Astrocyte (in vitro differentiated cells and primary cell): ENCODE results near the gene FBXO48. TPM values are rescaled to one million over a fixed set of nuclear protein-coding genes. Genes with fewer than 3 reads are reported as not detected.

Experiments
- DNase-seq: peaks from one replicate; pipeline ENCODE4 v3.0.0-alpha.2; 2010; ENCODE audit warnings: low read depth
- FAIRE-seq: peaks from 2 replicates; lab custom pipeline; 2011; peaks lifted over from hg19 to GRCh38; lab: Jason Lieb, UNC
- H2AFZ ChIP-seq: 2 replicates; pipeline ENCODE4 v1.6.0; 2012; ENCODE audit warnings: low read depth, low read length, inconsistent platforms
- H3K27ac ChIP-seq: 2 replicates; pipeline ENCODE4 v1.5.1; 2011; ENCODE audit warnings: low read depth, low read length, inconsistent platforms
- H3K27me3 ChIP-seq: 2 replicates; pipeline ENCODE4 v1.6.0; 2011; ENCODE audit warnings: low read length, inconsistent platforms; ENCODE audit not compliant: insufficient read depth
- H3K36me3 ChIP-seq: 2 replicates; pipeline ENCODE4 v1.5.1; 2011; ENCODE audit warnings: low read length, inconsistent platforms; ENCODE audit not compliant: insufficient read depth
- H3K4me1 ChIP-seq: 2 replicates; pipeline ENCODE4 v1.5.1; 2011; ENCODE audit warnings: low read length, inconsistent platforms; ENCODE audit not compliant: insufficient read depth
- H3K4me2 ChIP-seq: 2 replicates; pipeline ENCODE4 v1.6.0; 2012; ENCODE audit warnings: low read length, inconsistent platforms
- H3K4me3 ChIP-seq: 2 replicates; pipeline ENCODE4 v1.5.1; 2011; ENCODE audit warnings: low read depth, mild to moderate bottlenecking, low read length, inconsistent platforms; ENCODE audit not compliant: insufficient read depth
- H3K79me2 ChIP-seq: 2 replicates; pipeline ENCODE4 v1.6.0; 2012; ENCODE audit warnings: mild to moderate bottlenecking, low read length, inconsistent platforms; ENCODE audit not compliant: insufficient read depth
- H3K9ac ChIP-seq: 2 replicates; pipeline ENCODE4 v1.6.0; 2012; ENCODE audit warnings: mild to moderate bottlenecking, low read length, inconsistent platforms
- H3K9me3 ChIP-seq: 2 replicates; pipeline ENCODE4 v1.5.1; 2012; ENCODE audit warnings: low read depth, mild to moderate bottlenecking, low read length, inconsistent platforms; ENCODE audit not compliant: insufficient read depth
- H4K20me1 ChIP-seq: 2 replicates; pipeline ENCODE4 v1.6.0; 2012; ENCODE audit warnings: low read length, inconsistent platforms; ENCODE audit not compliant: insufficient read depth
- H3K27ac Mint-ChIP-seq: one replicate; pipeline ENCODE4 v1.8.0; 2021; ENCODE audit warnings: mild to moderate bottlenecking, mixed read lengths; ENCODE audit not compliant: unreplicated experiment
- H3K27me3 Mint-ChIP-seq: one replicate; pipeline ENCODE4 v1.8.0; 2021; ENCODE audit warnings: low read depth, mixed read lengths; ENCODE audit not compliant: unreplicated experiment
- H3K36me3 Mint-ChIP-seq: one replicate; pipeline ENCODE4 v1.8.0; 2021; ENCODE audit warnings: low read depth, mixed read lengths; ENCODE audit not compliant: unreplicated experiment
- H3K4me1 Mint-ChIP-seq: one replicate; pipeline ENCODE4 v1.8.0; 2021; ENCODE audit warnings: low read depth, mixed read lengths; ENCODE audit not compliant: unreplicated experiment
- H3K4me3 Mint-ChIP-seq: one replicate; pipeline ENCODE4 v1.8.0; 2021; ENCODE audit warnings: mild to moderate bottlenecking, moderate library complexity, mixed read lengths; ENCODE audit not compliant: unreplicated experiment
- H3K9me3 Mint-ChIP-seq: one replicate; pipeline ENCODE4 v1.8.0; 2021; ENCODE audit warnings: mild to moderate bottlenecking, mixed read lengths; ENCODE audit not compliant: unreplicated experiment
- EZH2 ChIP-seq: IDR thresholded peaks from 2 replicates; pipeline ENCODE4 v1.6.1; 2012; ENCODE audit warnings: mild to moderate bottlenecking, low read length, inconsistent platforms; ENCODE audit not compliant: insufficient read depth
- total RNA-seq: library from RNA; stranded (reverse); gene quantifications from 2 replicates; pipeline ENCODE4 v1.2.1, GENCODE V29; 2021
- TF ChIP-seq, protein P1 (sequence below): IDR thresholded peaks from 2 replicates; pipeline ENCODE4 v1.5.1; 2011; ENCODE audit warnings: low read depth, mild to moderate bottlenecking, inconsistent platforms, low read length, moderate library complexity; ENCODE audit not compliant: insufficient read depth

FBXO48 gene
- total RNA-seq, 1 donor from 2014 or later: 0.54 TPM

DNA sequence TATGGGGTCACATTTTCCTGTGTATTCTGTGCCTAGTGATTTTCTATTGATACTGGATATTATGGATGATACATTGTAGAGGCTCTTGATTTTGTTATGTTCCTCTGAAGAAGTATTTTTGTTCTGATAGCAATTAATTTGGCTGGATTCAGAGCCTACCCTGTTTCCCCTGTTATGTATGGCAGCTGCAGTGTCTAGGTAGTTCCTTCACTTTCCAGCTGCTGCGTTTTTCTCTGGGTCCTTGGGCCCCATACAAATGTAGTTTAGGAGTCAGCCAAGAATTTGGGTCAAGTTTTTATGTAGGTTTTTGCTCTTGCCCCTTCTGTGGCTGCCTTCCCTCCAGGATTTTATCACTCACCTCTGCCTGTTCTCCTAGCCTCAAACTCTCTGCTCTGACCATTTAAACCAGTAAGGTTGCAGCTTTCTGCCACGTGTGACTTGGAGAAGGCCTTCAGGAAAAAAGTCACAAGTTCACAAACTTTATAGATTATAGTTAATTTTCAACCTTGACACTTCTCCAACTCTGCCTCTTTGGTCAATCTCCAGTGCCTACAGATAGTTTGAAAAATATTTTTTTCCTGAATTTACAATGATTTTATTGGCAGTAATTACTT is 47.3 kb upstream of the FBXO48 start:
- no peaks in the 10 kb centered on the region for H3K4me1 Mint-ChIP-seq
- no peak for FAIRE-seq

DNA sequence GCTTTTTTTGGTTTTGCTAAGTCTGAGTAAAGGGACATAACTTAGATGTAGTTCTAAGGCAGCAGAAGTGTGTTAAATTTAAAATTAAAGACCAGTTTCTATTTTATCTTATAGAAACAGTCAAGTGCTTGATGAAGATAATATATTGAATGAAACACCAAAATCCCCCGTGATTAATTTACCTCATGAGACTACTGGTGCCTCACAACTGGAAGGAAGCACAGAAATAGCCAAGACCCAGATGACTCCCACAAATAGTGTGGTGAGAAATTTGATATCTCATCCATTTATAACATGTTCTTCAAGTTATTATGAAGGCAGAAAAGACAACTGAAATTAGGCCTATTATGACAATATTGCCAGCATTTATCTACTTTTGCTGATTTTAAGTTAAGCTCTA is 45.9 kb upstream of the FBXO48 start:
- H3K9me3 ChIP-seq: no peaks in the 10 kb centered on the region
- H2AFZ ChIP-seq: no peak overlapping the region
- Mint-ChIP-seq H3K27me3 (no peaks in the 10 kb centered on the region), H3K4me1 (no peaks in the 10 kb centered on the region), H3K9me3 (peaks cover 3% of the 10 kb centered on the region), H3K36me3 (peaks cover 2% of the 10 kb centered on the region), H3K4me3 (no peak overlapping the region), H3K27ac (no peak overlapping the region)
- H3K27ac ChIP-seq: no peak overlapping the region
- FAIRE-seq: no peak
- H3K27me3 ChIP-seq: no peaks in the 10 kb centered on the region
- no peak overlapping the region for H3K4me3 ChIP-seq
- no peak overlapping the region for H3K9ac ChIP-seq
- no peaks in the 10 kb centered on the region for H3K4me1 ChIP-seq
- H4K20me1 ChIP-seq: no peaks in the 10 kb centered on the region
- no peak overlapping the region for H3K4me2 ChIP-seq
- TF ChIP-seq EZH2: no peak
- TF ChIP-seq, protein P1, sequence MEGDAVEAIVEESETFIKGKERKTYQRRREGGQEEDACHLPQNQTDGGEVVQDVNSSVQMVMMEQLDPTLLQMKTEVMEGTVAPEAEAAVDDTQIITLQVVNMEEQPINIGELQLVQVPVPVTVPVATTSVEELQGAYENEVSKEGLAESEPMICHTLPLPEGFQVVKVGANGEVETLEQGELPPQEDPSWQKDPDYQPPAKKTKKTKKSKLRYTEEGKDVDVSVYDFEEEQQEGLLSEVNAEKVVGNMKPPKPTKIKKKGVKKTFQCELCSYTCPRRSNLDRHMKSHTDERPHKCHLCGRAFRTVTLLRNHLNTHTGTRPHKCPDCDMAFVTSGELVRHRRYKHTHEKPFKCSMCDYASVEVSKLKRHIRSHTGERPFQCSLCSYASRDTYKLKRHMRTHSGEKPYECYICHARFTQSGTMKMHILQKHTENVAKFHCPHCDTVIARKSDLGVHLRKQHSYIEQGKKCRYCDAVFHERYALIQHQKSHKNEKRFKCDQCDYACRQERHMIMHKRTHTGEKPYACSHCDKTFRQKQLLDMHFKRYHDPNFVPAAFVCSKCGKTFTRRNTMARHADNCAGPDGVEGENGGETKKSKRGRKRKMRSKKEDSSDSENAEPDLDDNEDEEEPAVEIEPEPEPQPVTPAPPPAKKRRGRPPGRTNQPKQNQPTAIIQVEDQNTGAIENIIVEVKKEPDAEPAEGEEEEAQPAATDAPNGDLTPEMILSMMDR: no peak
- no peaks in the 10 kb centered on the region for H3K36me3 ChIP-seq
- H3K79me2 ChIP-seq: no peaks in the 10 kb centered on the region
- no peak for DNase-seq

More for the DNA sequence above, 47.3 kb upstream of the FBXO48 start:
- Histone ChIP-seq H2AFZ (no peak overlapping the region), H3K9ac (no peak overlapping the region), H3K27ac (no peak overlapping the region), H3K4me3 (no peak overlapping the region), H3K27me3 (no peaks in the 10 kb centered on the region), H4K20me1 (no peaks in the 10 kb centered on the region), H3K79me2 (no peaks in the 10 kb centered on the region), H3K9me3 (no peaks in the 10 kb centered on the region), H3K4me1 (no peaks in the 10 kb centered on the region), H3K36me3 (no peaks in the 10 kb centered on the region), H3K4me2 (no peak overlapping the region)
- Mint-ChIP-seq H3K36me3 (no peaks in the 10 kb centered on the region), H3K27ac (no peak overlapping the region), H3K27me3 (no peaks in the 10 kb centered on the region), H3K9me3 (no peaks in the 10 kb centered on the region), H3K4me3 (no peak overlapping the region)
- TF ChIP-seq, protein P1: no peak
- no peak for TF ChIP-seq EZH2
- no peak for DNase-seq

DNA sequence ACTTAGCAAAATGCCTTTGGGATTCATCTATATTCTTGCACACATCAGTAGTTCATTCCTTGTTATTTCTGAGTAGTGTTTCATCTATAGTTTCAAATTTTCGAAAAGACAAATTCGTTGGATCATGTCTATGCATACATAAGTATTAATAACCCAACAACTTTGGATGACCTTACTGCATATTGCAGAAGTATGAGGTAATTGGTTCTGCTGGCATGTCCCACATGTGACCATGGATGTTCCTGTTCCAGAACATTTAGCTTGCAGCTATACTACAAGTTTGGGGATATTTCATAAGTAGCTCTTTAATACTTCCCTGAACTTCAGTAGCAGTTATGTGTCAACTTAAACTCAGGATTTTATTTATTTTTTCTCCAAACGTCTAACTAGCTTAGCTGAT is 45.2 kb upstream of the FBXO48 start:
- no peak overlapping the region for H3K4me3 Mint-ChIP-seq
- Histone ChIP-seq H3K9ac (no peak overlapping the region), H4K20me1 (no peaks in the 10 kb centered on the region), H3K4me2 (no peak overlapping the region), H2AFZ (no peak overlapping the region), H3K4me3 (no peak overlapping the region), H3K27me3 (no peaks in the 10 kb centered on the region), H3K9me3 (no peaks in the 10 kb centered on the region), H3K79me2 (no peaks in the 10 kb centered on the region), H3K4me1 (no peaks in the 10 kb centered on the region), H3K36me3 (no peaks in the 10 kb centered on the region), H3K27ac (no peak overlapping the region)
- FAIRE-seq (no peak), DNase-seq (no peak)
- H3K36me3 Mint-ChIP-seq: peaks cover 2% of the 10 kb centered on the region
- TF ChIP-seq, protein P1: no peak
- no peak for TF ChIP-seq EZH2
- H3K27me3 Mint-ChIP-seq: no peaks in the 10 kb centered on the region
- no peaks in the 10 kb centered on the region for H3K4me1 Mint-ChIP-seq
- no peak overlapping the region for H3K27ac Mint-ChIP-seq
- peaks cover 3% of the 10 kb centered on the region for H3K9me3 Mint-ChIP-seq
